Stimulated activated CD4-positive, alpha-beta T cell treated with anti-CD3 and anti-CD28 coated beads, TNF-alpha, amount 100 ng/mL, for 48 hours (primary cell): Measurements from ENCODE around the gene CCDC126.
A peak's percentile ranks its signal among the peaks of the same experiment; 100 is the strongest.
"Not testable (repeated sequence)": the region's sequence is repeated elsewhere in the genome, so short reads cannot be mapped to it uniquely, and the experiment has no call there.

Experiments used
- DNase-seq, 3 donors: peaks; one replicate each; pipeline ENCODE4 v3.0.0-alpha.2; 2020; ENCODE audit warnings: low read depth in 3 of 3

CCDC126 gene

GRCh38 chr7:23628370-23628769 lies 31.2 kb downstream of the CCDC126 start:
- DNase-seq, result no peak

GRCh38 chr7:23633417-23633816 lies 36.2 kb downstream of the CCDC126 start:
- DNase-seq, result no peak

- DNase-seq, result no peak
Measured at GRCh38 chr7:23645822-23646221, 48.6 kb downstream of the CCDC126 start.

- DNase-seq, result no peak
Measured at GRCh38 chr7:23653942-23654341, 56.8 kb downstream of the CCDC126 start.

- no peak for DNase-seq
Measured at GRCh38 chr7:23654508-23654907, 57.3 kb downstream of the CCDC126 start.

- DNase-seq, result no peak
Measured at GRCh38 chr7:23655433-23655832, 58.3 kb downstream of the CCDC126 start.

GRCh38 chr7:23658831-23659427 lies 61.7 kb downstream of the CCDC126 start:
- DNase-seq, result no peak

GRCh38 chr7:23661385-23661784 lies 64.2 kb downstream of the CCDC126 start:
- DNase-seq, result no peak

- DNase-seq, result no peak
Measured at GRCh38 chr7:23662124-23662983, 65.2 kb downstream of the CCDC126 start.

- DNase-seq, result no peak
Measured at GRCh38 chr7:23662984-23663313, 65.8 kb downstream of the CCDC126 start.

- no peak for DNase-seq
Measured at GRCh38 chr7:23664122-23664521, 66.9 kb downstream of the CCDC126 start.

GRCh38 chr7:23672033-23672432 lies 74.9 kb downstream of the CCDC126 start:
- no peak for DNase-seq

GRCh38 chr7:23679898-23680413 lies 82.8 kb downstream of the CCDC126 start, which contains the start of gene FAM221A:
Gene FAM221A (plus strand): TSS chr7:23680199. CDS start chr7:23680219, 20 bp downstream.
- peak; percentile 71 to 85 (median 72) for DNase-seq

- DNase-seq, result peak in 2 of 3 donors; percentile 18 to 24
Measured at GRCh38 chr7:23680414-23681405, 83.5 kb downstream of the CCDC126 start.

GRCh38 chr7:23684041-23684440 lies 86.9 kb downstream of the CCDC126 start:
- DNase-seq, result not testable (repeated sequence)

- no peak for DNase-seq
Measured at GRCh38 chr7:23685731-23686130, 88.5 kb downstream of the CCDC126 start.

- no peak for DNase-seq
Measured at GRCh38 chr7:23687011-23687410, 89.8 kb downstream of the CCDC126 start.

GRCh38 chr7:23689165-23689564 lies 92.0 kb downstream of the CCDC126 start:
- no peak for DNase-seq

GRCh38 chr7:23691320-23691719 lies 94.1 kb downstream of the CCDC126 start:
- DNase-seq, result no peak

- DNase-seq, result no peak
Measured at GRCh38 chr7:23693224-23693623, 96.0 kb downstream of the CCDC126 start.
